Neural progenitor cell (in vitro differentiated cells): Measurements from ENCODE around the gene GOLGA5.

Experiments used
- CTCF ChIP-seq: fragments of 200-600 bp; sonication (generic); IDR thresholded peaks from 2 replicates; pipeline ENCODE4 v1.5.1; 2017; ENCODE audit warnings: antibody characterized with exemption, mild to moderate bottlenecking
- EZH2 ChIP-seq: fragments of 200-600 bp; sonication (generic); IDR thresholded peaks from 2 replicates; pipeline ENCODE4 v1.6.1; 2017; ENCODE audit warnings: antibody characterized with exemption, mild to moderate bottlenecking, moderate library complexity

- TF ChIP-seq CTCF (no peak), EZH2 (no peak)
These were observed 38.1 kb downstream of the GOLGA5 start for GRCh38 chr14:92832137-92832700.
